NB4 (cell line): ENCODE measurements around the gene ENPEP.

Source experiments
- CTCF ChIP-seq: IDR thresholded peaks from one replicate; pipeline ENCODE4 v1.5.1; 2012; ENCODE audit warnings: low read depth, low read length
- MAX ChIP-seq: IDR thresholded peaks from 2 replicates; pipeline ENCODE4 v1.6.1; 2011; ENCODE audit warnings: low read depth, low read length
- MYC ChIP-seq: IDR thresholded peaks from 2 replicates; pipeline ENCODE4 v1.6.1; 2011; ENCODE audit warnings: low read depth, low read length
- POLR2A ChIP-seq: IDR thresholded peaks from 2 replicates; pipeline ENCODE4 v1.6.1; 2011; ENCODE audit warnings: mild to moderate bottlenecking; ENCODE audit not compliant: insufficient read length; ENCODE audit errors: extremely low read depth

DNA sequence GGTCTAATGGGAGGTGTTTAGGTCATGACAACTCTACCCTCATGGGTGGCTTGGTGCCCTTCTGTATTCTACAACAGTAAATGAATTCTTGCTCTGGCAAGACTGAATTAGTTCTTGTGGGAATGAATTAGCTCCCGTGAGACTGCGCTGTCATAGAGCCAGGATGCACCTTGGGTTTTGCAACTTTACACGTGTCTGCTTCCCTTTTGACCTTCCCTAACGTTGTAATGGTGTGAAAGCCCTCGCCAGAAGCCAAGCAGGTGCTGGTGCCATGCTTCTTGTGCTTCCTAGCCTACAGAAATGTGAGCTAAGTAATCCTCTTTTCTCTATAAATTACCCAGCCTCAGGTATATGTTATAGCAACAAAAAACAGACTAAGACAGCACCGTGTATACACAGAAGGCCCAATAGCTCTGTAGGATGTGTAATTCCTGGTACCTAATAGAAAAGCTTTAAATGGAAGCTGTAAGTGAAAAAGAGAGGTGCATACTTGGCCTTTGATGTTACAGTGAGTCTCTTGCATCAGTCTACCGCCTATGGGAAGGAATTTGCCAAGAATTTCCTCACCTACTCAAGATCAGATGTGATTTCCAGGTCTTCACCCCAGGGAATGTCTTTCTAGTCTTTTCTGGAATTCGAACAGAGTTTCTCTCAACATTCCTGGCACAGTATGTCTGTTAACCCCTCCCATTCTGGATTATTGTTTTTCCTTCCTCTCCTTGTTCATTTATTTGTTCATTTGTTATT lies 3.2 kb upstream of the ENPEP start:
- TF ChIP-seq CTCF (no peak), POLR2A (no peak), MYC (no peak), MAX (no peak)
